Prostate gland (tissue), 2 donors: ENCODE data around the gene CANX. TPM values are rescaled to one million over a fixed set of nuclear protein-coding genes. Genes with fewer than 3 reads are reported as not detected.

Source experiments
- DNase-seq: peaks from one replicate; pipeline ENCODE4 v3.0.0-alpha.2; 2019; ENCODE audit warnings: low spot score
- H3K27ac ChIP-seq, 2 donors: fragments of 200-600 bp; sonication (generic); 2 replicates each; pipeline ENCODE4 v1.5.1; 2017 to 2019
- H3K27me3 ChIP-seq: fragments of 200-600 bp; sonication (generic); replicated peaks from 2 replicates; pipeline ENCODE4 v1.5.1; 2019; ENCODE audit not compliant: insufficient read depth
- H3K36me3 ChIP-seq, 2 donors: fragments of 200-600 bp; sonication (generic); 1 replicate in 1 of 2; 2 replicates in 1 of 2; pipeline versions ENCODE4 v1.5.1 to v1.8.1; 2017 to 2019
- H3K4me1 ChIP-seq: fragments of 200-600 bp; sonication (generic); replicated peaks from 2 replicates; pipeline ENCODE4 v1.5.1; 2019
- H3K4me3 ChIP-seq, 2 donors: fragments of 200-600 bp; sonication (generic); 2 replicates each; pipeline ENCODE4 v1.5.1; 2017 to 2019
- H3K9me3 ChIP-seq: fragments of 200-600 bp; sonication (generic); 2 replicates; pipeline ENCODE4 v1.5.1; 2017
- POLR2A ChIP-seq: fragments of 450-650 bp; IDR thresholded peaks from one replicate; pipeline ENCODE4 v1.6.1; 2016; ENCODE audit warnings: antibody characterized with exemption, mild to moderate bottlenecking
- POLR2AphosphoS5 ChIP-seq: sonication (generic); formaldehyde crosslinking; IDR thresholded peaks from one replicate; pipeline ENCODE4 v1.6.1; 2017; ENCODE audit warnings: antibody characterized with exemption
- WGBS: methylation state at CpG from one replicate; pipeline ENCODE4 v1.1.5; 2018; 5-methylcytosine and 5-hydroxymethylcytosine counted together
- intact Hi-C: fragments of 100-400 bp; cut with DNase I; formaldehyde crosslinking; loops from one replicate; pipeline ENCODE4 v1.14.2; 2022
- total RNA-seq, 2 donors: library from RNA; depleted of rRNA; stranded (reverse); fragments of >200 nt; gene quantifications; one replicate each; pipeline ENCODE4 v1.1.0, GENCODE V29; 2016
- TF ChIP-seq, protein P1 (sequence below), 4 experiments: fragments of 200-600 bp in 2 of 4; fragments of 450-650 bp in 2 of 4; sonication (generic) in 2 of 4; IDR thresholded peaks; 1 replicate in 3 of 4; 2 replicates in 1 of 4; pipeline ENCODE4 v1.5.1; 2016 to 2019; ENCODE audit warnings: antibody characterized with exemption in 4 of 4, mild to moderate bottlenecking in 2 of 4, moderate library complexity in 2 of 4

Gene CANX
- total RNA-seq, 2 donors from 2014 or later: 341 to 468 TPM

DNA sequence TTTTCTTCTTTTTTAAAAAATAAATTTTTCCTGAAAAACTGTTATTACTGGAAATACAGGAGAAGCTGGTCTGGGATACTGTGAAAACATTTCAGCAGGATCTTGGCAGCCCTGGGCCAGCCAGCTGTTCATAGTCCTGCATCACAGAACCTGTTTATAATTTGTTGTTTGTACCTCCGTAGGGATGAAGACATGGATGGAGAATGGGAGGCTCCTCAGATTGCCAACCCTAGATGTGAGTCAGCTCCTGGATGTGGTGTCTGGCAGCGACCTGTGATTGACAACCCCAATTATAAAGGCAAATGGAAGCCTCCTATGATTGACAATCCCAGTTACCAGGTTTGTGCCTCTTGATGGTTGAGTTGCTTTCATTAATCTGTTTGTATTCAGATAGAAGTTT lies 21.5 kb downstream of the CANX start:
- TF ChIP-seq POLR2A (no peak), POLR2AphosphoS5 (no peak)
- TF ChIP-seq, protein P1, sequence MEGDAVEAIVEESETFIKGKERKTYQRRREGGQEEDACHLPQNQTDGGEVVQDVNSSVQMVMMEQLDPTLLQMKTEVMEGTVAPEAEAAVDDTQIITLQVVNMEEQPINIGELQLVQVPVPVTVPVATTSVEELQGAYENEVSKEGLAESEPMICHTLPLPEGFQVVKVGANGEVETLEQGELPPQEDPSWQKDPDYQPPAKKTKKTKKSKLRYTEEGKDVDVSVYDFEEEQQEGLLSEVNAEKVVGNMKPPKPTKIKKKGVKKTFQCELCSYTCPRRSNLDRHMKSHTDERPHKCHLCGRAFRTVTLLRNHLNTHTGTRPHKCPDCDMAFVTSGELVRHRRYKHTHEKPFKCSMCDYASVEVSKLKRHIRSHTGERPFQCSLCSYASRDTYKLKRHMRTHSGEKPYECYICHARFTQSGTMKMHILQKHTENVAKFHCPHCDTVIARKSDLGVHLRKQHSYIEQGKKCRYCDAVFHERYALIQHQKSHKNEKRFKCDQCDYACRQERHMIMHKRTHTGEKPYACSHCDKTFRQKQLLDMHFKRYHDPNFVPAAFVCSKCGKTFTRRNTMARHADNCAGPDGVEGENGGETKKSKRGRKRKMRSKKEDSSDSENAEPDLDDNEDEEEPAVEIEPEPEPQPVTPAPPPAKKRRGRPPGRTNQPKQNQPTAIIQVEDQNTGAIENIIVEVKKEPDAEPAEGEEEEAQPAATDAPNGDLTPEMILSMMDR (IDR thresholded peaks at IDR 0.05): no peak
- Histone ChIP-seq H3K4me1 (no peaks in the 10 kb centered on the region), H3K36me3 (peaks cover 28 to 37% of the 10 kb centered on the region in 2 donors), H3K4me3 (no peak overlapping the region), H3K27ac (no peak overlapping the region), H3K27me3 (no peaks in the 10 kb centered on the region), H3K9me3 (no peaks in the 10 kb centered on the region)
- intact Hi-C loops: no loop called here
- DNase-seq: no peak
- 88% methylated on average over 2 of the region's 2 CpGs for WGBS

DNA sequence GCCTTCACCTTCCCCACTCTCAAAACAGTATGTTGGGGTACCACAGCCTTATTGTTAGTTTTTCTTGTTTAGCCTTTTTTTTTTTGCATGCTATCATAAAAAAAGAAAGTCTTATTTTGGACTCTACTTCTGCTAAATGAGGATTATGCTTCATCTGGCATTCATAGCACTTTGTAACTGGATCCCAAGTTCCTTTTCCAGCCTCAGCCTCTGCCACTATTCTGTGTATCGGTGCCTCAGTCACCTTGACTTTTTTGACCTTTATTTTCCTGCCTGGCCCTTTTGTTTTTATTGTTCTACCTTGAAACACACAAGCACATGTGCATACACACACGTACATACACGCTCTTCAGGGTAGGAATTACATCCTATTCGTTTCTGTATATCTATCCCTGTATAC lies 25.4 kb downstream of the CANX start:
- Histone ChIP-seq H3K27ac (no peak overlapping the region), H3K4me1 (no peaks in the 10 kb centered on the region), H3K9me3 (no peaks in the 10 kb centered on the region), H3K36me3 (peaks cover 23 to 28% of the 10 kb centered on the region in 2 donors), H3K27me3 (no peaks in the 10 kb centered on the region), H3K4me3 (no peak overlapping the region)
- TF ChIP-seq POLR2A: no peak
- no peak for TF ChIP-seq POLR2AphosphoS5
- TF ChIP-seq, protein P1 (IDR thresholded peaks at IDR 0.05): no peak
- DNase-seq: no peak
- 90% methylated on average over 4 of the region's 4 CpGs for WGBS
- intact Hi-C loops: no loop called here

DNA sequence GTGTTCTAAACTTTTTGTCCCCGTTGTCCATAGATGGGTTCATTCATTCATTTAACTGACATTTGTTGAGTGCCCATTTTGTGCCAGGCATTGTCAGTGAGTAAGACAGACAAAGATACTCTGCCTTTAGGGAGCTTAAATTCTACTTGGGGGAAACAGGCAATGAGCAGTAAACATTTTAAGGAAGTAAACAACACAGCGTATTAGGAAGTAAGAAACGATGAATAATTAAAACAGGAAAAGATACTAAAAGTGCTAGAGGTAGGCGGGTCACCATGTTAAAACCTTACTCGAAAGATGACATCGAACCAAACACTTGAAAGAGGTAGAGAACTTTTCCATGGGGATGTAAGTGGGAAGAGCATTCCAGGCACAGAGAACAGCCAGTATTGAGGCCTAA lies 28.3 kb downstream of the CANX start:
- H3K27ac ChIP-seq: no peak overlapping the region
- no peaks in the 10 kb centered on the region for H3K4me1 ChIP-seq
- H3K9me3 ChIP-seq: no peaks in the 10 kb centered on the region
- H3K27me3 ChIP-seq: no peaks in the 10 kb centered on the region
- WGBS: 93% methylated on average over 6 of the region's 6 CpGs
- TF ChIP-seq POLR2AphosphoS5 (no peak), POLR2A (no peak)
- TF ChIP-seq, protein P1 (IDR thresholded peaks at IDR 0.05): no peak
- no peak for DNase-seq
- intact Hi-C loops: no loop called here
- peaks cover 13 to 16% of the 10 kb centered on the region in 2 donors for H3K36me3 ChIP-seq
- no peak overlapping the region for H3K4me3 ChIP-seq

DNA sequence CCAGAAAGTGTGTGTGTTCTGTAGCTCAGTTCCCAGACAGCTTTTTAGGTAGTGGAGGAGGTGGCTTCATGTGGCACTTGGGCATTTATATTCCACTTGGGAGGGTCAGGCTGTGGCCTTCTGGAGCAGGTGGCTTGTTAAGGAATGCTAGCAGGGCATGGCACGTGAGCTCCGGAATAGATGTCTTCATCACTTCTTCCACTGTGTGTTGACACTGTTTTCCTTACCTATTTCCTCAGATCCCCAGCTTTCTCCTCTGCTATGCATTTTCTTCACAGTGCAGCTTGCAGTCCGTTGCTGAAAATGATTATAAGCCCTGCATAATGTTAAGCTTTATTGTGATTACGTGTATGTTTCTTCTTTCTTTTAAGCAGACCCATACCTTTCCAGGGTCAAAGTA lies 30.5 kb downstream of the CANX start:
- Histone ChIP-seq H3K4me1 (no peaks in the 10 kb centered on the region), H3K27me3 (no peaks in the 10 kb centered on the region), H3K9me3 (no peaks in the 10 kb centered on the region), H3K36me3 (peaks cover 6 to 13% of the 10 kb centered on the region in 2 donors), H3K27ac (no peak overlapping the region), H3K4me3 (no peak overlapping the region)
- TF ChIP-seq POLR2A (no peak), POLR2AphosphoS5 (no peak)
- TF ChIP-seq, protein P1 (IDR thresholded peaks at IDR 0.05): no peak
- no peak for DNase-seq
- WGBS: 88% methylated on average over 4 of the region's 4 CpGs
- intact Hi-C loops: no loop called here

DNA sequence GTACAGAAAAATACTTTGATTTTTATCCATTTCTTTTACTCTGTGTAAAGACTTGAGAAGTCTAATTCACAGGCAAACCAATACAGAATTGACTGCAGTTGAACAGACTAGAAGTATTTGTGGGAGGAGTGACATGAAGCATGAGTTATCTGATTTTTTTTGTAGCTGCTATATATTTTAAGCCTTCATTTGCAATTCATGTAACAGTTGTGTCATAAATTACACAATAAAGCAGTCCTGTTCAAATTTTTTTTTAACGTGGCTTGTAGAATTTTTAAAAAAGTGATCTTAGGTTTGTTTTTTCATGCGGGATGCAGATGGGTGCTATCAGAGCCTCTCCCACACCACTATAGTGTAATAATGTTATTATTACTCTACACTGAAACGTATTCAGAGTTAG lies 31.0 kb downstream of the CANX start:
- Histone ChIP-seq H3K4me1 (no peaks in the 10 kb centered on the region), H3K9me3 (no peaks in the 10 kb centered on the region), H3K4me3 (no peak overlapping the region), H3K36me3 (peaks cover 5 to 12% of the 10 kb centered on the region in 2 donors), H3K27ac (no peak overlapping the region), H3K27me3 (no peaks in the 10 kb centered on the region)
- WGBS: 82% methylated on average over 3 of the region's 3 CpGs
- intact Hi-C loops: no loop called here
- TF ChIP-seq POLR2A: no peak
- TF ChIP-seq, protein P1 (IDR thresholded peaks at IDR 0.05): no peak
- TF ChIP-seq POLR2AphosphoS5: no peak
- no peak for DNase-seq
